ENCODE results near the gene FARS2.
"Not testable (repeated sequence)": the region's sequence is repeated elsewhere in the genome, so short reads cannot be mapped to it uniquely, and the experiment has no call there.

The FARS2 gene

DNA sequence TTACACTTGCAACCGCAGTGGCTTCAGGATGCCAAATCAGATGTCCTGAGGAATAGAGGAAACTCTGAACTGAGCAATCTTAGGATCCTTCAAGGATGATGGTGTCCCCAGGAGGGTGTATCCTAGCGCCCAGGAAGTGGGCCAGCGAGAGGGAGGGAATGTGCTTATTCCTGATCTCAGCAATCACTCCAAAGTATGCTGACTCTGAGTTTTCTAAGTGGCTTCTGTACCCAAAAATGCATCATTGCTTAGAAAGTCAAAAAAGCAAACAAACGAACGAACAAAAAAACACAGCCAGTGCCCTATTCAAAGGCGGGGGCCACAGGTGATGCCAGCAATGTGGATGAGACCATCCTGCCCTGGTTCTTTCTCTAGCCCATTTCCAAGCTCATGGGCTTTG, 514.8 kb downstream of the FARS2 start:
- no peak for DNase-seq

DNA sequence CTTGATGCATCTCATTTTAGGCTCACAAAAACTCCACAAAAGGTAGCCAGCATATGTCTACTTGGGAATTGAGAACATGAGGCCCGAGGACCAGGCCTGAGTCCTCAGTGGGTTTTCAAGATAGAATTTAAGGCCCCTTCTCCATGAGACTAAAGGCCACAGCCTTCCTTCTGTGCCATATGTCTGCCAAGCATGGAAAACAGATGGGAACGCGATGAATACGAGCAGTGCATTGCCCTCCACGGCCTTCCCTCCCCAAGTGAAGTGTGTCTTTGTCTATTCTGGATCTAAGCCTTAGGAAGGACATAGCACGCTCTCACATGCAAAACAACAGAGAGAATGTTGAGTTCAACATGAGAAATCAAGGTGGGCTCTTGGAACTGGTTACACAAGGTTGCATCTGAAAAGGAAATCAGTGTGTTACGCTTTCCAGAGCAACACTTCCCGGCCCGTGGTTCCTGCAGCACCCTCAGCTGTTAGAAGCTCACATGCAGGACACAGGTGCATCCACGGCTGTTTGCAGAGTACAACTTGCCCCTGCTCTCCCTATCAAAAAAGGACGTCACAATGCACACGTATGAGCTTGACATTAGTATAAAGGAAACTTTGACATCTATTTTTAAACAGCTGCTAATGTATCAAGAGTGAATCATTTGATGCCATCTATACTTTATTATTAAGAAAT, 515.5 kb downstream of the FARS2 start:
- no peak for DNase-seq

- no peak for DNase-seq
Measured at GRCh38 chr6:5778317-5778857, 517.1 kb downstream of the FARS2 start.

DNA sequence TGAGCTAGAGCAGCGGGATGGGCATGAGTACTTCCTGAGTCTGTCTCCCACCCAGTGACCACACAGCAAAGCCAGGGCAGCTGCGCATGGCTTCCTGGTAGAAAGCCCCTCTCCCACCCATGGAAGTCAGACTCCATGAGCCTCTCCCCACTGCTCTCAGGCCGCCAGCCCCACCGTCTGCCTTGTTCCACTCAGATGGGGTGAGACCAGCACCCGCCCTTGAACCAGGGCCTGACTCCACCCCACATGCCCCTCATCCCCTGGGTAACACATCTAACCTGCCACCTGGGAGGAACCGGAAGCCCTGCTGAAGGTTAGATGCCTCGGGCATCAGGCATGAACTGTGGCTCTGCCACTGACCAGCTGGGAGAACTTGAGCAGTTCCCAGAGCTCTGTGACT, 517.6 kb downstream of the FARS2 start:
- no peak for DNase-seq

DNA sequence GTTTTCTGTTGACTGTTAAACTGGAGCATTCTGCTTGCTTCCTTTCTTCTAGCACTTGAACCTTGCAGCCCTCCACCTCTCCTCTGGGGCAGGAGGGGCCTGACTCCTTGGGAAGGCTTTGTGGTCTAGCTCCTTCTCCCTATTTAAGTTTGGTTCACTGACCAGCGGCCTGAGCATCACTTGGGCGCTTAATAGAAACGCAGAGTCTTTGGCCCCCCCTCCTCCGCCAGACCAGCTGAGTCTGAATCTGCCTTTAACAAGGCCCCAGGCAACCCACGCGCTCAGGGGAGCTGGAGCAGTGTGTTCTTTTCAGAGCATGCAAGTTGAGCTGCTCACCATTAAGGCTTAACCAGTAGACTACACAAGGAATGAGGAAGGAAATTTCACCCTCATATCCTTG, 519.7 kb downstream of the FARS2 start:
- DNase-seq: no peak

GRCh38 chr6:5781966-5782556, 520.7 kb downstream of the FARS2 start:
- no peak for DNase-seq

DNA sequence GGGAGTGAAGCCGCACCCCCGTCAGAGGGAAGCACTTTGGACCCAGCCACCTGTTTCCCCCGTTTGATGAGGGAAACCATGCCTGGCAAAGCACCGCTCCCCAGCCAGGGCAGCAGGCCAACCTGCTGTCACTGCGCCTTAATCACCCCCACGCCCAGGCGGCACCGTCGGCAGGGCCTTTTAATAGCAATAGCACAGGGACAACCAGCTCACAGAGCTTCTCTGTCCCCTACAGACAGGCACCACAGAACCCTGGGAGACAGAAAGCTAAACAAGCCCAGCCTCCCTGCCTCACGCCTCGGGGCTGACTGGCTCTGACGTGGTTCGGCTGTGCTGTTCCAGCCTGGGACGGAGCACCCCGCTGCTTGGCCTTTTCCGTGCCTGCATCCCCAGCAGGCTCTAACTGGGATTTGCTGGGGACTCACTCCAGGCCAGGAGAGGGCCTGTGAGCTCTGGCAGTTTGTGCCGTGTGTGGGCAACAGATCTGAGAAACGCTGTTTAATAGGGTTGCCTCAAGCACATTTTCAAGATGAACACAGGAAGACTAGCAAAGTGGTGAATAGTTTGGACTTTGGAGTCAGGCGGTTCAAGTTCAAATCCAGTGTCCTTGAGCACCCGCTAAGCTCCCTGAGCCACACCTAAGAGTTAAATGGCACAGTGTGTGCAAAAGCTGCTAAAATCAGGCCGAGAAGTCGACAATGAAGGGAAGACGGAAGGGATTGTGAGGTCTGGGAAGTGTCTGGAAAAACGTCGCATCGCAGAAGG, 521.7 kb downstream of the FARS2 start:
- DNase-seq: peak; percentile 12

- no peak for DNase-seq
Measured at GRCh38 chr6:5783584-5784089, 522.3 kb downstream of the FARS2 start.

DNA sequence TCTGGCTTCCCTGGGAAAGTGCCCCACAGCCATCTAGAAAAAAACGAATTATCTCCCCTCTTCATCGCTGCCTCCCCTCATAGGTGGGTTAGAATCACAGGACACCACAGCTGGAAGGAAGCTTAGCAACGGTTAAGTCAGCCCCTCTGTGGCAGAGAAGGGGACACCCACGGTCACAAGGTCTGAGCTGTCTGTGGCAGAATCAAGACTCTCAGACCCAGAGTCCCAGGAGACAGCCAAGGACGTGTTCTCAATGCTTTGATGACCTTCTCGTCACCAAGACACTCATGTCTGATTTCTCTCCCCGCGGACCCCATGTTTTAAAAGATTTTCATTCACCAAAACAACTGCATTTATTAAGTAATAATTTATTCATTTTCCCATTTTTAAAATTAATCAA, 523.9 kb downstream of the FARS2 start:
- DNase-seq: no peak

GRCh38 chr6:5786321-5786968, 525.1 kb downstream of the FARS2 start:
- no peak for DNase-seq

GRCh38 chr6:5786969-5787720, 525.8 kb downstream of the FARS2 start:
- DNase-seq: no peak

DNA sequence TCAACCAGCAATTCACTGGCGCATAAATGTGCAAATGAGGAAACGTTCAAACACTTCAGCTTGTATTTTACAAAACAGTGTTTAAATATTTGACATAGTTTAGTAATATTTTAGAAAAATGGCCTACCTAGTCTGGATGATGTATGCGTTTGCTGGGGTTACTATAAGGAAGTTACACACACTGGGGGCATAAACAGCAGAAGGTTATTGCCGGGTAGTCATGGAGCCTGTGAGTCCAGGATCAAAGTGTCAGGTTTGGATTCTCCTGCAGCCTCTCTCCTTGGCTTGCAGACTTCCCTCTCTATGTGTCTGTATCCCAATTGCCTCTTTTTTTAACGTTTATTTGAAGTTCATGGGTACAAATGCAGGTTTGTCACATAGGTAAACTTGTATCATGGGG, 528.1 kb downstream of the FARS2 start:
- DNase-seq: not testable (repeated sequence)

GRCh38 chr6:5796555-5796954, 535.2 kb downstream of the FARS2 start:
- not testable (repeated sequence) for DNase-seq

- not testable (repeated sequence) for DNase-seq
Measured at GRCh38 chr6:5806406-5806805, 545.1 kb downstream of the FARS2 start.

- DNase-seq: no peak
Measured at GRCh38 chr6:5809450-5809849, 548.1 kb downstream of the FARS2 start.

- DNase-seq: no peak
Measured at GRCh38 chr6:5811997-5812396, 550.7 kb downstream of the FARS2 start.

DNA sequence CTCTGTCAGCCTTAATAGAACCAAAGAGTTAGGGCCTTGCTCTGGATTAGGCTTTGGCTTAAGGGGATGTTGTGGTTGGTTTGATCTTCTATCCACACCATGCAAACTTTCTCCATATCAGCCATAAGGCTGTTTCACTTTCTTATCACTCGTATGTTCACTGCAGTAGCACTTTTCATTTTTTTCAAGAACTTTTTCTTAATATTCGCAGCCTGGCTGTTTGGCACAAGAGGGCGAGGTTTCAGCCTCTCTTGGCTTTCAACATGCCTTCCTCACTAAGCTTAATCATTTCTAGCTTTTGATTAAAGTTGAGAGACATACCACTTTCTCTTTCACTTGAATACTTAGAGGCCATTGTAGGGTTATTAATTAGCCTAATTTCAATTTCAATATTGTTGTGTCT, 552.3 kb downstream of the FARS2 start:
- DNase-seq: no peak

- DNase-seq: no peak
Measured at GRCh38 chr6:5814116-5814515, 552.8 kb downstream of the FARS2 start.

DNA sequence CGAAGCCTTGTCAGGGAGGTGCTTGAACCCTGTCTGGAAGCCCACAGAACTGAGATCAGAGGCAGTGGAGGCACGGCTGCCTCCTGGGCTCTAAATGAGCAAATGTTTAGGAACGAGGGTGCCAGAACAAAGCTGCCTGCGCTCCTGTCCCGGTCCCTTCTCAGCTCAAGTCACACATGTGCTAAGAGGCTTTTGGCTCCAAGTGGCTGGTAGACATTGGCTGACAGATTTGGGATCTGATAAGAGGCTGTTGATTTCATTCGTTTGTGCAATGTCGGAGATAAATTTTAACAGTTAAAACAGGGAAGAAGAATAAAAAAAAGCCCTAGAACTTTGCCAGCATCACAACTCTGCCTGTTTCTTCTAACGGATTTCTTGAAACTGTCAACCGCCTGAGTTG, 553.6 kb downstream of the FARS2 start:
- no peak for DNase-seq

- DNase-seq: no peak
Measured at GRCh38 chr6:5817869-5818268, 556.6 kb downstream of the FARS2 start.

DNA sequence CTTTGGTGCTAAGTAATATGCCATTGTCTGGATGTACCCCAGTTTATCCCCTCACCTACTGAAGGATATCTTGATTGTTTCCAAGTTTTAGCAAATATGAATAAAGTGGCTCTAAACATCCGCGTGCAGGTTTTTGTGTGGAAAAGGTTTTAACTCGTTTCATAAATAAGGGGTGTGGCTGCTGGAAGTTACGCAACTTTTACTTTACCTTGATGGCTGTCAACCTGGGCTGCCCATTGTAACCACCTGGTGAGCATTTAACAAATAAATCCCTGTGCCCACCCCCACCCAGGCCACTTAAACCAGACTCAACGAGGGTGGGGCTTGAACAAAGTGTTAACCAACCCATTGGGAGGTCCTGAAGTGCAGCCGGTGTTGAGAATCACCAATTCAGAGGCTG, 557.6 kb downstream of the FARS2 start:
- no peak for DNase-seq

Data from DMS79 (cell line).